22Rv1 (cell line): ENCODE results near the gene DMKN.

ENCODE experiments used
- ZFX ChIP-seq: fragments of 450-650 bp; IDR thresholded peaks from 2 replicates; pipeline ENCODE4 v1.6.1; 2017; ENCODE audit warnings: antibody characterized with exemption, borderline replicate concordance
- TF ChIP-seq, protein P1 (sequence below): fragments of 450-650 bp; IDR thresholded peaks from 2 replicates; pipeline ENCODE4 v1.5.1; 2017; ENCODE audit warnings: mild to moderate bottlenecking

GRCh38 chr19:35516310-35516709 lies 2.9 kb upstream of the DMKN start:
- TF ChIP-seq, protein P1, sequence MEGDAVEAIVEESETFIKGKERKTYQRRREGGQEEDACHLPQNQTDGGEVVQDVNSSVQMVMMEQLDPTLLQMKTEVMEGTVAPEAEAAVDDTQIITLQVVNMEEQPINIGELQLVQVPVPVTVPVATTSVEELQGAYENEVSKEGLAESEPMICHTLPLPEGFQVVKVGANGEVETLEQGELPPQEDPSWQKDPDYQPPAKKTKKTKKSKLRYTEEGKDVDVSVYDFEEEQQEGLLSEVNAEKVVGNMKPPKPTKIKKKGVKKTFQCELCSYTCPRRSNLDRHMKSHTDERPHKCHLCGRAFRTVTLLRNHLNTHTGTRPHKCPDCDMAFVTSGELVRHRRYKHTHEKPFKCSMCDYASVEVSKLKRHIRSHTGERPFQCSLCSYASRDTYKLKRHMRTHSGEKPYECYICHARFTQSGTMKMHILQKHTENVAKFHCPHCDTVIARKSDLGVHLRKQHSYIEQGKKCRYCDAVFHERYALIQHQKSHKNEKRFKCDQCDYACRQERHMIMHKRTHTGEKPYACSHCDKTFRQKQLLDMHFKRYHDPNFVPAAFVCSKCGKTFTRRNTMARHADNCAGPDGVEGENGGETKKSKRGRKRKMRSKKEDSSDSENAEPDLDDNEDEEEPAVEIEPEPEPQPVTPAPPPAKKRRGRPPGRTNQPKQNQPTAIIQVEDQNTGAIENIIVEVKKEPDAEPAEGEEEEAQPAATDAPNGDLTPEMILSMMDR: no peak
- no peak for TF ChIP-seq ZFX
